HL-60/S4 treated with phorbol 12-myristate 13-acetate at 8.2 ng/mL for 4 days and 3 days (cell line): ENCODE data around the gene URAD.

ENCODE experiments used
- in situ Hi-C: fragments of 300-500 bp; cut with MboI; formaldehyde crosslinking; loops from 2 replicates; pipeline ENCODE4 v1.15.0; 2022; ENCODE audit warnings: low sequenced_read_pairs

Gene URAD

GRCh38 chr13:28001049-28001448 lies 12.6 kb upstream of the URAD start:
- in situ Hi-C loops = no loop called here

- in situ Hi-C loops = no loop called here
Observed at GRCh38 chr13:28000567-28000966, 12.1 kb upstream of the URAD start.

- in situ Hi-C loops = loop anchor here (25.0 kb wide), 1 partner anchor 1036 kb away; no protein-coding TSS in a partner anchor
Observed at GRCh38 chr13:27997904-27998522, 9.5 kb upstream of the URAD start.

- in situ Hi-C loops = loop anchor here (25.0 kb wide), 1 partner anchor 1030 kb away; no protein-coding TSS in a partner anchor
Observed at GRCh38 chr13:27991881-27992280, 3.4 kb upstream of the URAD start.

- in situ Hi-C loops = loop anchor here (25.0 kb wide), 1 partner anchor 1023 kb away; no protein-coding TSS in a partner anchor
Observed at GRCh38 chr13:27985600-27985999, 2.9 kb downstream of the URAD start.

GRCh38 chr13:27982361-27982760 lies 6.1 kb downstream of the URAD start:
- in situ Hi-C loops = loop anchor here (25.0 kb wide), 1 partner anchor 1020 kb away; no protein-coding TSS in a partner anchor

- in situ Hi-C loops = loop anchor here (25.0 kb wide), 1 partner anchor 1019 kb away; no protein-coding TSS in a partner anchor
Observed at GRCh38 chr13:27981006-27981708, 7.3 kb downstream of the URAD start.

GRCh38 chr13:27980280-27980998 lies 8.1 kb downstream of the URAD start:
- in situ Hi-C loops = loop anchor here (25.0 kb wide), 1 partner anchor 1018 kb away; no protein-coding TSS in a partner anchor

GRCh38 chr13:27979765-27980279 lies 8.7 kb downstream of the URAD start:
- in situ Hi-C loops = loop anchor here (25.0 kb wide), 1 partner anchor 1018 kb away; no protein-coding TSS in a partner anchor

- in situ Hi-C loops = loop anchor here (25.0 kb wide), 1 partner anchor 1017 kb away; no protein-coding TSS in a partner anchor
Observed at GRCh38 chr13:27979001-27979643, 9.4 kb downstream of the URAD start.

- in situ Hi-C loops = loop anchor here (25.0 kb wide), 1 partner anchor 1016 kb away; no protein-coding TSS in a partner anchor
Observed at GRCh38 chr13:27978301-27978968, 10.1 kb downstream of the URAD start.

GRCh38 chr13:27977476-27978300 lies 10.8 kb downstream of the URAD start:
- in situ Hi-C loops = loop anchor here (25.0 kb wide), 1 partner anchor 1015 kb away; no protein-coding TSS in a partner anchor

GRCh38 chr13:27976362-27977091 lies 12.0 kb downstream of the URAD start:
- in situ Hi-C loops = loop anchor here (25.0 kb wide), 1 partner anchor 1014 kb away; no protein-coding TSS in a partner anchor

GRCh38 chr13:27975564-27976361 lies 12.7 kb downstream of the URAD start:
- in situ Hi-C loops = loop anchor here (25.0 kb wide), 1 partner anchor 1013 kb away; no protein-coding TSS in a partner anchor

- in situ Hi-C loops = loop anchor here (25.0 kb wide), 1 partner anchor 587 kb away; no protein-coding TSS in a partner anchor
Observed at GRCh38 chr13:27973961-27974662, 14.4 kb downstream of the URAD start.

- in situ Hi-C loops = loop anchor here (25.0 kb wide), 1 partner anchor 586 kb away; no protein-coding TSS in a partner anchor
Observed at GRCh38 chr13:27973291-27973690, 15.2 kb downstream of the URAD start.

GRCh38 chr13:27972478-27972820 lies 16.0 kb downstream of the URAD start:
- in situ Hi-C loops = loop anchor here (25.0 kb wide), 1 partner anchor 585 kb away; no protein-coding TSS in a partner anchor
